Smooth muscle cell (in vitro differentiated cells): Measurements from ENCODE around the gene TANC1. TPM values are rescaled to one million over a fixed set of nuclear protein-coding genes. Genes with fewer than 3 reads are reported as not detected.

ENCODE experiments used
- DNase-seq: peaks from one replicate; lab custom pipeline; 2025; ENCODE audit not compliant: unreplicated experiment; lab: John Stamatoyannopoulos, UW
- H2AFZ ChIP-seq: fragments of 200-600 bp; sonication (generic); 2 replicates; pipeline ENCODE4 v1.6.0; 2016; ENCODE audit warnings: antibody characterized with exemption, low read depth, mild to moderate bottlenecking
- H3F3A ChIP-seq: fragments of 200-600 bp; sonication (generic); 2 replicates; pipeline ENCODE4 v1.6.0; 2017; ENCODE audit warnings: antibody characterized with exemption, low read depth
- H3K27ac ChIP-seq: fragments of 200-600 bp; sonication (generic); 2 replicates; pipeline ENCODE4 v1.5.1; 2016; ENCODE audit warnings: low read depth, mild to moderate bottlenecking
- H3K27me3 ChIP-seq: fragments of 200-600 bp; sonication (generic); 2 replicates; pipeline ENCODE4 v1.6.1; 2016; ENCODE audit warnings: low read depth, mild to moderate bottlenecking
- H3K36me3 ChIP-seq: fragments of 200-600 bp; sonication (generic); 2 replicates; pipeline ENCODE4 v1.5.1; 2016; ENCODE audit warnings: low read depth
- H3K4me1 ChIP-seq: fragments of 200-600 bp; sonication (generic); 2 replicates; pipeline ENCODE4 v1.5.1; 2016; ENCODE audit warnings: low read depth
- H3K4me2 ChIP-seq: fragments of 200-600 bp; sonication (generic); 2 replicates; pipeline ENCODE4 v1.6.0; 2016; ENCODE audit warnings: mild to moderate bottlenecking
- H3K4me3 ChIP-seq: fragments of 200-600 bp; sonication (generic); 2 replicates; pipeline ENCODE4 v1.5.1; 2016; ENCODE audit warnings: mild to moderate bottlenecking
- H3K79me2 ChIP-seq: fragments of 200-600 bp; sonication (generic); 2 replicates; pipeline ENCODE4 v1.6.0; 2016; ENCODE audit warnings: low read depth, mild to moderate bottlenecking
- H3K9ac ChIP-seq: fragments of 200-600 bp; sonication (generic); 2 replicates; pipeline ENCODE4 v1.6.0; 2016; ENCODE audit warnings: low read depth
- H3K9me3 ChIP-seq: fragments of 200-600 bp; sonication (generic); replicated peaks from 2 replicates; pipeline ENCODE4 v1.5.1; 2016; ENCODE audit warnings: low read depth
- H4K20me1 ChIP-seq: fragments of 200-600 bp; sonication (generic); 2 replicates; pipeline ENCODE4 v1.6.0; 2016; ENCODE audit warnings: low read depth
- CTCF ChIP-seq: fragments of 200-600 bp; sonication (generic); IDR thresholded peaks from 2 replicates; pipeline ENCODE4 v1.5.1; 2017; ENCODE audit warnings: borderline replicate concordance, mild to moderate bottlenecking, antibody characterized with exemption; ENCODE audit not compliant: insufficient read depth, poor library complexity, severe bottlenecking
- WGBS: methylation state at CpG from one replicate; pipeline ENCODE4 v1.1.7; 2016; ENCODE audit warnings: low lambda C conversion rate; 5-methylcytosine and 5-hydroxymethylcytosine counted together
- polyA plus RNA-seq: library from polyadenylated mRNA; unstranded; fragments of >200 nt; fragmentation: Nextera tagmentation; extraction: Ambion mirVana; gene quantifications from 2 replicates; pipeline ENCODE4 v1.2.1, GENCODE V29; 2016
- total RNA-seq: library from RNA; depleted of rRNA; stranded (reverse); fragments of >200 nt; gene quantifications from 2 replicates; pipeline ENCODE4 v1.2.3, GENCODE V29; 2014

TANC1 gene
- total and polyA plus RNA-seq, 2 experiments from 2014 or later: 9.1 to 30.8 TPM

- WGBS: 81% methylated on average over 5 of the region's 5 CpGs
- H3K27me3 ChIP-seq: no peaks in the 10 kb centered on the region
- H3K36me3 ChIP-seq: no peaks in the 10 kb centered on the region
- H3K4me2 ChIP-seq: no peak overlapping the region
- no peak overlapping the region for H3K9ac ChIP-seq
- H3K9me3 ChIP-seq: no peaks in the 10 kb centered on the region
- H2AFZ ChIP-seq: no peak overlapping the region
- H3K4me1 ChIP-seq: peaks cover 14% of the 10 kb centered on the region
- H3K27ac ChIP-seq: no peak overlapping the region
- TF ChIP-seq CTCF: no peak
- H3F3A ChIP-seq: peaks cover 7% of the 10 kb centered on the region
- no peak for DNase-seq
- H4K20me1 ChIP-seq: no peaks in the 10 kb centered on the region
- H3K4me3 ChIP-seq: no peak overlapping the region
- no peaks in the 10 kb centered on the region for H3K79me2 ChIP-seq
Measured at GRCh38 chr2:159208438-159208837, 240.0 kb downstream of the TANC1 start.

GRCh38 chr2:159209341-159210306, 241.2 kb downstream of the TANC1 start:
- H3K27ac ChIP-seq: no peak overlapping the region
- H3K9me3 ChIP-seq: no peaks in the 10 kb centered on the region
- no peak overlapping the region for H3K4me3 ChIP-seq
- no peaks in the 10 kb centered on the region for H3K79me2 ChIP-seq
- no peak overlapping the region for H3K4me2 ChIP-seq
- no peak for TF ChIP-seq CTCF
- H4K20me1 ChIP-seq: no peaks in the 10 kb centered on the region
- no peaks in the 10 kb centered on the region for H3K27me3 ChIP-seq
- H3K4me1 ChIP-seq: peaks cover 14% of the 10 kb centered on the region
- WGBS: 94% methylated on average over 15 of the region's 15 CpGs
- no peak for DNase-seq
- no peak overlapping the region for H3K9ac ChIP-seq
- H3K36me3 ChIP-seq: no peaks in the 10 kb centered on the region
- H2AFZ ChIP-seq: no peak overlapping the region
- no peaks in the 10 kb centered on the region for H3F3A ChIP-seq

GRCh38 chr2:159211447-159212396, 243.3 kb downstream of the TANC1 start:
- Histone ChIP-seq H2AFZ (no peak overlapping the region), H3F3A (no peaks in the 10 kb centered on the region), H3K79me2 (no peaks in the 10 kb centered on the region), H4K20me1 (no peaks in the 10 kb centered on the region), H3K9me3 (no peaks in the 10 kb centered on the region), H3K4me3 (no peak overlapping the region), H3K9ac (no peak overlapping the region), H3K4me2 (peak overlapping the region; percentile 40), H3K36me3 (no peaks in the 10 kb centered on the region), H3K27ac (peak overlapping the region; percentile 4), H3K27me3 (no peaks in the 10 kb centered on the region), H3K4me1 (peaks cover 14% of the 10 kb centered on the region)
- DNase-seq: no peak
- 39% methylated on average over 14 of the region's 14 CpGs for WGBS
- no peak for TF ChIP-seq CTCF
